Measurements from ENCODE around the gene TVP23C. TPM values are rescaled to one million over a fixed set of nuclear protein-coding genes. Genes with fewer than 3 reads are reported as not detected.
"Not testable (repeated sequence)": the region's sequence is repeated elsewhere in the genome, so short reads cannot be mapped to it uniquely, and the experiment has no call there.

Gene TVP23C
- total RNA-seq, 1 donor from 2014 or later: 30.8 TPM

DNA sequence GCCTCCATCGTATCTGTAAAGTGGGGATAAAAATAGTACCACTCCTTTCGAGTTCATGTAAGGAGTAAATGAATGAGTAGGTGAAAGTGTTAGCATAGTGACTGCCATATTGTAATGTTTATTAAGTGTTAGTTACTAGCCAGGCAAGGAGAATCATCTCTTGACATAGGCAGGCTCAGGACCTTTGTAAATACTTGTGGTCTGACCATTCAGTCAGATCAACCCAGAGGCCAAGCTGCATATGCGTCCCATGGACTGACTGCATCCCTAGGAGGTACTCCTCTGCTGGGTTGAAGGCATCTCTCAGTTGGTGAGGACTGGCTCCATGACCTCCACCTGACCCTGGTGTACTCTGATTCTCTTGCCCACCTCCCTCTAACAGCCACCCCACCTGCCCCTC lies 55.4 kb downstream of the TVP23C start:
- Histone ChIP-seq H3K9me3 (ENCODE audit: insufficient read depth, low read depth, low read length) (no peaks in the 10 kb centered on the region), H3K4me1 (ENCODE audit: insufficient read depth, low read length) (peaks cover 18% of the 10 kb centered on the region), H2AFZ (ENCODE audit: low read depth, low read length) (no peak overlapping the region), H3K4me2 (ENCODE audit: low read length) (no peak overlapping the region), H3K36me3 (ENCODE audit: insufficient read depth, low read length) (peaks cover 10% of the 10 kb centered on the region), H3K27me3 (ENCODE audit: insufficient read depth, low read length) (no peaks in the 10 kb centered on the region), H3K79me2 (ENCODE audit: insufficient read depth, low read length) (peaks cover 7% of the 10 kb centered on the region), H3K9ac (ENCODE audit: low read length) (no peak overlapping the region), H3K4me3 (ENCODE audit: insufficient read depth, low read depth, low read length) (no peak overlapping the region), H4K20me1 (ENCODE audit: insufficient read depth, low read length) (peaks cover 19% of the 10 kb centered on the region), H3K27ac (ENCODE audit: low read depth, low read length) (no peak overlapping the region)
- no peak overlapping the region for H3K27ac Mint-ChIP-seq (ENCODE audit: unreplicated experiment)
- DNase-seq (ENCODE audit: low read depth) (no peak), FAIRE-seq (no peak)
- H3K4me3 Mint-ChIP-seq (ENCODE audit: unreplicated experiment): no peak overlapping the region
- no peak for TF ChIP-seq CTCF (IDR thresholded peaks at IDR 0.05; ENCODE audit: insufficient read depth, low read depth, low read length)
- H3K9me3 Mint-ChIP-seq (ENCODE audit: unreplicated experiment): peaks cover 2% of the 10 kb centered on the region
- H3K4me1 Mint-ChIP-seq (ENCODE audit: low read depth, unreplicated experiment): peaks cover 39% of the 10 kb centered on the region
- H3K27me3 Mint-ChIP-seq (ENCODE audit: low read depth, unreplicated experiment): no peaks in the 10 kb centered on the region
- peaks cover 35% of the 10 kb centered on the region for H3K36me3 Mint-ChIP-seq (ENCODE audit: low read depth, unreplicated experiment)

DNA sequence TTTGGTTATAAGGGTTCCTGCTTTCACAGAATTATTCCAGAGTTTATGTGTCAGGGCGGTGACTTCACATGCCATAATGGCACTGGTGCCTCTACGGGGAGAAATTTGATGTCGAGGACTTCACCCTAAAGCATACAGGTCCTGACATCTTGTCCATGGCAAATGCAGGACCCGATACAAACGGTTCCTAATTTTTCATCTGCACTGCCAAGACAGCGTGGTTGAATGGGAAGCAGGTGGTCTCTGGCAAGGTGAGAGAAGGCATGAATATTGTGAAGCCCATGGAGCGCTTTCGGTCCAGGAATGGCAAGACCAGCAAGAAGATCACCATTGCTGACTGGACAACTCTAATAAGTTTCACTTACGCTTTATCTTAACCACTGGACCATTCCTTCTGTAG lies 56.3 kb downstream of the TVP23C start:
- no peak overlapping the region for H3K4me2 ChIP-seq (ENCODE audit: low read length)
- H3K36me3 ChIP-seq (ENCODE audit: insufficient read depth, low read length): peaks cover 8% of the 10 kb centered on the region
- H4K20me1 ChIP-seq (ENCODE audit: insufficient read depth, low read length): peaks cover 19% of the 10 kb centered on the region
- Mint-ChIP-seq H3K4me1 (ENCODE audit: low read depth, unreplicated experiment) (peaks cover 33% of the 10 kb centered on the region), H3K27me3 (ENCODE audit: low read depth, unreplicated experiment) (no peaks in the 10 kb centered on the region), H3K36me3 (ENCODE audit: low read depth, unreplicated experiment) (peaks cover 37% of the 10 kb centered on the region), H3K27ac (ENCODE audit: unreplicated experiment) (no peak overlapping the region), H3K4me3 (ENCODE audit: unreplicated experiment) (no peak overlapping the region), H3K9me3 (ENCODE audit: unreplicated experiment) (peaks cover 2% of the 10 kb centered on the region)
- no peak for DNase-seq (ENCODE audit: low read depth)
- TF ChIP-seq EZH2 (IDR thresholded peaks at IDR 0.05; ENCODE audit: insufficient read depth, low read length): no peak
- no peaks in the 10 kb centered on the region for H3K9me3 ChIP-seq (ENCODE audit: insufficient read depth, low read depth, low read length)
- no peak for FAIRE-seq
- no peak overlapping the region for H3K9ac ChIP-seq (ENCODE audit: low read length)
- H3K79me2 ChIP-seq (ENCODE audit: insufficient read depth, low read length): peaks cover 7% of the 10 kb centered on the region
- H3K4me1 ChIP-seq (ENCODE audit: insufficient read depth, low read length): peaks cover 21% of the 10 kb centered on the region
- no peak overlapping the region for H3K4me3 ChIP-seq (ENCODE audit: insufficient read depth, low read depth, low read length)
- H3K27me3 ChIP-seq (ENCODE audit: insufficient read depth, low read length): no peaks in the 10 kb centered on the region
- H3K27ac ChIP-seq (ENCODE audit: low read depth, low read length): no peak overlapping the region
- H2AFZ ChIP-seq (ENCODE audit: low read depth, low read length): no peak overlapping the region

DNA sequence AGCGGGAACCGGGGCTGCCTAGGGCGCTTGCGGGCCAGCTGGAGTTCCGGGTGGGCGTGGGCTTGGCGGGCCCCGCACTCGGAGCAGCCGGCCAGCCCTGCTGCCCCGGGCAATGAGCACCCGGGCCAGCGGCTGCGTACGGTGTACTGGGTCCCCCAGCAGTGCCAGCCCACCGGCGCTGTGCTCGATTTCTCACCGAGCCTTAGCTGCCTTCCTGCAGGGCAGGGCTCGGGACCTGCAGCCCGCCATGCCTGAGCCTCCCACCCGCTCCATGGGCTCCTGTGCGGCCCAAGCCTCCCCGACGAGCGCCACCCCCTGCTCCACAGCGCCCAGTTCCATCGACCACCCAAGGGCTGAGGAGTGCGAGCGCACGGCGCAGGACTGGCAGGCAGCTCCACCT lies 57.6 kb downstream of the TVP23C start:
- H2AFZ ChIP-seq (ENCODE audit: low read depth, low read length); H3K27me3 Mint-ChIP-seq (ENCODE audit: low read depth, unreplicated experiment); H3K27ac Mint-ChIP-seq (ENCODE audit: unreplicated experiment); H3K27ac ChIP-seq (ENCODE audit: low read depth, low read length); H3K27me3 ChIP-seq (ENCODE audit: insufficient read depth, low read length); H3K9me3 Mint-ChIP-seq (ENCODE audit: unreplicated experiment); H3K36me3 ChIP-seq (ENCODE audit: insufficient read depth, low read length); H3K4me3 ChIP-seq (ENCODE audit: insufficient read depth, low read depth, low read length); H3K9ac ChIP-seq (ENCODE audit: low read length); H3K4me3 Mint-ChIP-seq (ENCODE audit: unreplicated experiment); H3K9me3 ChIP-seq (ENCODE audit: insufficient read depth, low read depth, low read length); DNase-seq (ENCODE audit: low read depth); FAIRE-seq; H3K4me2 ChIP-seq (ENCODE audit: low read length); H3K79me2 ChIP-seq (ENCODE audit: insufficient read depth, low read length): not testable (repeated sequence)
- Mint-ChIP-seq H3K4me1 (ENCODE audit: low read depth, unreplicated experiment) (peaks cover 24% of the 10 kb centered on the region), H3K36me3 (ENCODE audit: low read depth, unreplicated experiment) (peaks cover 37% of the 10 kb centered on the region)
- peaks cover 16% of the 10 kb centered on the region for H3K4me1 ChIP-seq (ENCODE audit: insufficient read depth, low read length)
- peaks cover 19% of the 10 kb centered on the region for H4K20me1 ChIP-seq (ENCODE audit: insufficient read depth, low read length)

GRCh38 chr17:15503731-15504130 lies 59.6 kb downstream of the TVP23C start:
- H3K36me3 Mint-ChIP-seq (ENCODE audit: low read depth, unreplicated experiment): peaks cover 46% of the 10 kb centered on the region
- TF ChIP-seq EZH2 (IDR thresholded peaks at IDR 0.05; ENCODE audit: insufficient read depth, low read length): no peak
- TF ChIP-seq CTCF (IDR thresholded peaks at IDR 0.05; ENCODE audit: insufficient read depth, low read depth, low read length): no peak

More at GRCh38 chr17:15503731-15504130, 59.6 kb downstream of the TVP23C start:
- no peak for DNase-seq (ENCODE audit: low read depth)
- H3K27me3 ChIP-seq (ENCODE audit: insufficient read depth, low read length): no peaks in the 10 kb centered on the region
- no peak overlapping the region for H3K4me2 ChIP-seq (ENCODE audit: low read length)
- no peaks in the 10 kb centered on the region for H3K9me3 ChIP-seq (ENCODE audit: insufficient read depth, low read depth, low read length)
- H3K9me3 Mint-ChIP-seq (ENCODE audit: unreplicated experiment): peaks cover 2% of the 10 kb centered on the region
- FAIRE-seq: no peak
- no peak overlapping the region for H3K27ac ChIP-seq (ENCODE audit: low read depth, low read length)
- peaks cover 7% of the 10 kb centered on the region for H3K36me3 ChIP-seq (ENCODE audit: insufficient read depth, low read length)
- peaks cover 8% of the 10 kb centered on the region for H4K20me1 ChIP-seq (ENCODE audit: insufficient read depth, low read length)
- no peak overlapping the region for H3K4me3 ChIP-seq (ENCODE audit: insufficient read depth, low read depth, low read length)
- peaks cover 5% of the 10 kb centered on the region for H3K4me1 ChIP-seq (ENCODE audit: insufficient read depth, low read length)
- no peak overlapping the region for H3K9ac ChIP-seq (ENCODE audit: low read length)
- no peak overlapping the region for H3K27ac Mint-ChIP-seq (ENCODE audit: unreplicated experiment)
- no peaks in the 10 kb centered on the region for H3K27me3 Mint-ChIP-seq (ENCODE audit: low read depth, unreplicated experiment)
- H3K4me3 Mint-ChIP-seq (ENCODE audit: unreplicated experiment): no peak overlapping the region
- H3K79me2 ChIP-seq (ENCODE audit: insufficient read depth, low read length): no peaks in the 10 kb centered on the region
- peaks cover 14% of the 10 kb centered on the region for H3K4me1 Mint-ChIP-seq (ENCODE audit: low read depth, unreplicated experiment)
- H2AFZ ChIP-seq (ENCODE audit: low read depth, low read length): no peak overlapping the region

Data from astrocyte (in vitro differentiated cells and primary cell).